Stimulated activated CD8-positive, alpha-beta memory T cell treated with anti-CD3 and anti-CD28 coated beads, Interleukin-7, amount 100 ng/mL, for 48 hours (primary cell): ENCODE results near the gene CFL1.
"Not testable (repeated sequence)": the region's sequence is repeated elsewhere in the genome, so short reads cannot be mapped to it uniquely, and the experiment has no call there.

Experiments used
- DNase-seq, 2 donors: peaks; one replicate each; pipeline ENCODE4 v3.0.0-alpha.2; 2020; ENCODE audit warnings: low read depth in 1 of 2; ENCODE audit errors: extremely low read depth in 1 of 2

Gene CFL1

DNA sequence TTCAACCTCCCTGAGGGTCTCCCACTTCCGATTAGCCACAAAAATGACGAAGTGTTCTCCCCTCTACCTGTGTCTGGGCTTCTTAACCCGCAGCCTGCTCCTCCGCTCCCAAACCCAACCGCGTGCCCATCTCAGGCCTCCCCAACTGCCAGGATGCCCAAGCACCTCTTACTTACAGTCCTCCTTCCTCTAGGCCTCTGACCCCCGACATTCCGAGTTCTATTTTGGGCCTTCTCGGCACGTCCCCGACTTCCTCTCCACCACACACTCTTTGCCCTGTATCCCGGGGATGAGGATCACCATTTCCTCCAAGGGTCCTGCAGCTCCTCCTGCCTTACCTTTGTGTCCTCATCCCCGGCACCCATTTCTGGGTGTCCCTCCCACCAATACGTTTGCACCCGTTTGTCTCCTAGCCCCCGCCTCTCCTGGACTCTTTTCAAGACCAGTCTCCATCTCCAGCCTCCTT is 1.9 kb upstream of the CFL1 start:
- no peak for DNase-seq

DNA sequence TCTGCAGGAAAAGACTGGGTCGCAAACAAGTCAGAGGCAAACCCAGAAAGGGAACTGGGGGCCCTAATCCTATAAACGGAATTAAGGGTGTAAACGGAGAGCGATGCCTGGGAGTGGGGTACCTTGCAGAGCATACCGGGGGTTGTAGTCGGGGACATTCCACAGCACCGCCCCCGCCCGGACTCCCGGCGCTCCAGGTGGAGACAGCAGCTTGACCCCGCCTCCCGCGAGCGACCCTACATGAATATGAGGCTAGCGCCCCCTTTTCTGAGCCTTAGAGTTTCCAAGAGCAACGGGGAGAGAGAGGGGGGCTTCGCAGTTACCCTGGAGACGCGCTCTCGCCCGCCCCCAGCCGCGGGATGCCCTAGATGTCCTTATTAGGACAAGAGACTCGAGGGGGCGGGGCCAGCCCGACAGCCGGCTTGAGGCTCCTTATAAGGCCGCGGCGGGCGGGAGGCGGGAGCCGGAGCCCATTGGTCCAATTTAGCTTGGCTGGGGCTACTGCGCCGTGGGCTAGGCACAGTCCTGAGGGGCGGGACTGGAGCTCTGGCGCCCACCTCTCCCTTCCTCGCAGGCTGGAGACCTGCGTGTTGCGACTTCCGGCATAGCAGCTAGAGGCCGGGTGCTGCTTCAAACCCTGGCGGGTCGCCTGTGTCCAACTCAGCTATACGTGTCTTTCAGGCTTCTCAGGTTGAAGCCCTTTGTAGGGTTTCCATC is 1.3 kb upstream of the CFL1 start:
- peak; percentile 96 to 100 for DNase-seq

DNA sequence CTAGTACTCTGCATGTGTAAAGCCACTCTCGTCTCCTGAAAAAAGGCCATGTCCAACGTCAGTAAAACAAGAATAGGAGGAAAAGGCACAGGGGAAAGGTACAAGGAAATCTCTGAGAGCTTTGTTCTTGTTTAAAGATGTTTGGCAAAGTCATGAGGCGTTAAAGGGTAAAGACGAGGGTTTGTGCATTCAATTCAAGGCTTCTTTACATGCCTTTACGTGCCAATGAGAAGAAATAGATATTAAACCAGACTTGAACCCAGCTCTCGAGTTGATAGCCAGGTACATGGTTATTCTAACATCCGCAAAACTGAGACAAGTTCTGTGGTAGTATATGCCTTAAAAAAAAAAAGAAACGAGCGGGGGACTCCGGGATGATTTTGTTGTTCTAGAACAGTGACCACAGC is 704 bp upstream of the CFL1 start:
- DNase-seq, result no peak

DNA sequence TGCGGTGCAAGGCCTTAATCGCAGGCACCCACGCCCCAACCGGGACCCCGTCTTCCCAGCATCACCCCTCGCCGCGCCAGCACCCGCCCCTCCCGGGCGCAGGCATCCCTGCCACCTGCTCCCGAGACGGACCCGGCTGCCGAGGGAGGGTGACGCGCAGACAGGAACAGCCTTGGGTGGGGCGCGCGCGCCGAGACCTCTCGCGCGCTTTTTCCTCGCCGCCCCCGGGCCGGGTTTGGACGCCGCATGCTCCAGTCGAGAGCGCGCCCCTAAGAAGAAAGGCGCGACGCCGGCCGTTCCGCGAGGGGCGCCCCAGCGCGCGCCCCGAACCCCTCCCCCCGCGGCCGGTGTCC is 504 bp downstream of the CFL1 start:
- DNase-seq, result no peak

DNA sequence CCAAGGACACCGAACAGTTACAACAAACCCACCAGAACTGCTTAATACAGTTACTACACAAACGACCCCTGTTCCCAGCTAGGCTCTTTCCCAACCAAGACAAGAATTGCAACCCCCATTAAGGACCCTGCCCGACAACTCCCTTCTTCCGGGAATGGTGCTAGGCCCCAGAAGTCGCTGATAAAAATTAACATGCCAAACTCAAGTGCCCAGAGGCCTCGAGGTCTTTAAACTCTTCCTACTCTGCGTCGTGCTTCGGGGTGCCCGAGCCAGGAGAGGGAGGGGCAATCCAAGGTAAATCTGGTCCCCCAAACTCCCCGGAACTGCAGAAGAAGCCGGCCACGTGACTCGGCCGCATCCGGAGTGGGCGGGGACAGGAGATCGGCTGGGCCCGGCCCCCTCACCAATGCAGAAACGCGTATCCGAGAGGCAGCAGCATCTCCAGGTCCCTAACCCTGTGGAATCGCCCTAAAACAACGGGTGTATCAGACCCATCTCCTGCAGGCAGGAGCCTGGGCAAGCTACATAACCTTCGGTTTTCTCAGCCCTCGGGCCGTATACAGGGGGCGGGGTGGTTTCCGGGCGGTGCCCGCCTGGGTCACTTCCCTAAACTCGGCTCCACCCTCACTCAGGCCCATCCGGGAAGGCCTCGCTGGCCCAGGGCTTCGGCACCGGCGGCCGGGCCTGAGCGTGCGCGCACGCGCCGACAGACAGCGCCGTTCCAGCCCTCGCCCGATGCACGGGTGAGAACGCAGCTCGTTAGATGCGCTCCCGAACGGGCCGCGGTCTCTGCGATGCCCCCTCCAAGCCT is 1.1 kb downstream of the CFL1 start:
- peak; percentile 74 to 75 for DNase-seq

DNA sequence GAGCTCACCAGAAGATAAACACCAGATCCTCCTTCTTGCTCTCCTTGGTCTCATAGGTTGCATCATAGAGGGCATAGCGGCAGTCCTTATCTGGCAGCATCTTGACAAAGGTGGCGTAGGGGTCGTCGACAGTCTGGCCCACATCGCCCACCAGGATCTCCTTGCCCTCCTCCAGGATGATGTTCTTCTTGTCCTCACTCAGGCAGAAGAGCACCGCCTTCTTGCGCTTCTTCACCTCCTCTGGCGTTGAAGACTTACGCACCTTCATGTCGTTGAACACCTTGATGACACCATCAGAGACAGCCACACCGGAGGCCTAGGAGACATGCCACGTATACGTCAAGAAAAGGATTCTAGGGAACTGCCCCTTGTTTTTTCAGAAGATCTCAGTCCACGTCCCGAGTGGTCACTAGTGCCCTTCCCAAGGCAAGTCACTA is 2.0 kb downstream of the CFL1 start:
- no peak for DNase-seq

DNA sequence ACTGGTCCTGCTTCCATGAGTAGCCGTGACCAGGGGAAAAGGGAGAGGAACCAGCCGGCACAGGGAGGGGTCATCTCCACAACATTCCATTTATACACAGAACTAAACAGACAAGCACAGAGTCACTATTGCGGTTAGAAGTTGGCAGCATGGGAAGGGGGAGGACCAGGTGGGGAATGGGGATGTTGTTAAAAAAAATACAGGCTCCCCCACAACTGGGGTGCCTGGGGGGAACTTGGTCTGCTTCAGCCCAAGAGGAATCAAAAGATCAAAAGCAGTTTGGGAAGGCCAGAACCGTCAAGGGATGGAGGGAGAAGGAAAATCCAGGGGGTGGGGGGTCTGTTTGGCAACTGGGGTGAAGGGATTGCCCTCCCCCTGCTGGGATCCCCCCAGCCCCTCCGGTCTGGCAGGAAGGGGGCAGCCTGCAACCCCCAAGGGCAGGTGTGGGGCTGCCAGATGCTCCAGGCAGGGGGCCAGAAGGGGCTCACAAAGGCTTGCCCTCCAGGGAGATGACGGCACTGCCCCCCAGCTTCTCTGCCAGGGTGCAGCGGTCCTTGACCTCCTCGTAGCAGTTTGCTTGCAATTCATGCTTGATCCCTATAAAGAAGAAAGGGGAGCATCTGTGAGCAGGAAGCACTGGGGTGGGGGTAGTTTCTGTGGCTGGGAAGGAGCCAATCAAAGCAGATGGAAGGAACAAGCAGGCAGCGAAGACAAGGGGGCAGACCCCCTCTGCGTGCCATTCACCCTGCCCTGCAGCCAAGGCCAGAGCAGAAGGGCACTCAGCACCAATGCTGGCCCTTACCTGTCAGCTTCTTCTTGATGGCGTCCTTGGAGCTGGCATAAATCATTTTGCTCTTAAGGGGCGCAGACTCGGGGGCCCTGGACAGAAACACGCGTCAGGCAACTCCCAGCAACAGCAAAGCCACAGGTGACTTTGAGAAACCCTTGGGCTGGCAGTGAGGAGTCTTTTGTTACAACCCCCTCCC is 2.8 kb downstream of the CFL1 start:
- no peak for DNase-seq

DNA sequence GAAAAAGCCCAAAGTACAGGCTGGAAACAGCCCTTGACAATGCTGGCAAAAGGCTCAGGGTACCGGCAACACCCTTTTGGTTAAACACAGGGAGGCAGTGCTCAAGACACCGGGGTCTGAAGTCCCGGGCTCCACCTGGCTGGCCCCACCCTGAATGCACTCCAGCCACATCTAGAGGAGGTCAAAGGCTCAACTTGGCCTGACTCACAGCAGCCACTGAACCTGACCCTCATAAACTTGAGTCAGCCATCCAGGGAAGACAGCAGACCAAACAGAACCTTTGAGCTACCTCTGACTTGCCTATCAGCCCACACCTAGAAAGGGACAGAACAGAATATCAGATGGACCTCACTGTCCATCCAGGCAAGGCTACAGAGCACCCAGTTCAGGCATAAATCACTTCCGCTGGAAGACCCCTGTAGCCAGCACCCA is 3.8 kb downstream of the CFL1 start:
- no peak for DNase-seq

DNA sequence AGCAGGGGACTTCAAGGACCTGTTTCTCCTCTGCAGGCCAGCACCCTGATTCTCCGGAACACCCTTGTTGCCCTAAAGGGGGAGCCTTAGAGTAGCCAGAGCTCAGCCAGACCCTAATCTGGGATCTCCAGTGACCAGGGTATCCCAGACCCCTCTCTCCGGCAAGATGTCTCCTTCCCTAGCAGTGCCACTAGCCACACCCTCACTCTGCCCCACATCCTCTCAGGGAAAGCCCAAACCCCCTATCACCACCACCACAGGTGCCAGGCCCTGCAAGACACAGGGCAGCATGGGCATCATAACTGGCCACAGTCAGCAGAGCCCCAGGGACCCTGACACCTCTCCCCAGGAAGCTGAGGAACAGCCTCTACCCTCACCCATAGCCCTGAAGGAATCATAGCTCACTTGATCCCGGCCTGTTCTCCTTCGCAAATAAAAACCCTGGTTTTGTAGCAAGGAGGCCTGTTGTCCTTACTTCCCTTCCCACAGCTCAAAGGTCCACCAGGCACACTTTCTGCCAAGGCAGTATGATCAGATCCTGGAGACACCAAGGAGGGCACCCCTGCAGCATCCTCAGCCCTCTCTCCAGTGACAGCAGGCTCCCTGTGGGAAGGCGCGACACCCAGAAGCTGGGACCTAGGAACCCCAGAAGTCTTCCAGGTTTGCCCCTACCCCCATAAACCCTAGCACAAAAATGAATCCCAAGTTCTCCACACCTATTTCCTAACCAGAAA is 4.6 kb downstream of the CFL1 start:
- no peak for DNase-seq

DNA sequence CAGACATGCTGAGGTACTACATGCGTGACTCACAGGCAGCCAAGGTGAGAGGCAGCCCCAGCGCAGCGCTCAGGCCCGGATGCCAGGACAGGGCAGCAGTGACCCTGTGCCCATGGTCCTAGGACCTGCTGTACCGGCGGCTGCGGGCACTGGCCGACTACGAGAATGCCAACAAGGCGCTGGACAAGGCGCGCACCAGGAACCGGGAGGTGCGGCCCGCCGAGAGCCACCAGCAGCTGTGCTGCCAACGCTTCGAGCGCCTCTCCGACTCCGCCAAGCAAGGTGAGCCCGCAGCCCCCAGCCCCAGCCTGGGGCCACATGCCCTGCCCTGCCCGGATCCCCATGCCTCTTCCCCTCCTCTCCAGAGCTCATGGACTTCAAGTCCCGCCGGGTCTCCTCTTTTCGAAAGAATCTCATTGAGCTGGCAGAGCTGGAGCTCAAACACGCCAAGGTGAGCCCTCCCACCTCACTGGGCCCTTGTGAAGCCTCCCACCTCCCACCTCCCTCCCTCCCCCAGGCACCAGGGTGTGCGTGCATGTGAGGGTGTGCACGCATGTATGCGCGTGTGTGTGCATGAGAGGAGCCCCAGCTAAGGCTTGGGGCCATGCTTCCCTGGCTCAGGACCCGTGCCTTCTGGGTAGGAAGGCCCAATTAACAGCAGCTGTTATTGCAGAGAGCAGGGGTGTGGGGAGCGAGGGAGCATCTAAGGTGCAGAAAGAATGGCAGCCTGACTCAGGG is 5.3 kb downstream of the CFL1 start:
- DNase-seq, result no peak

DNA sequence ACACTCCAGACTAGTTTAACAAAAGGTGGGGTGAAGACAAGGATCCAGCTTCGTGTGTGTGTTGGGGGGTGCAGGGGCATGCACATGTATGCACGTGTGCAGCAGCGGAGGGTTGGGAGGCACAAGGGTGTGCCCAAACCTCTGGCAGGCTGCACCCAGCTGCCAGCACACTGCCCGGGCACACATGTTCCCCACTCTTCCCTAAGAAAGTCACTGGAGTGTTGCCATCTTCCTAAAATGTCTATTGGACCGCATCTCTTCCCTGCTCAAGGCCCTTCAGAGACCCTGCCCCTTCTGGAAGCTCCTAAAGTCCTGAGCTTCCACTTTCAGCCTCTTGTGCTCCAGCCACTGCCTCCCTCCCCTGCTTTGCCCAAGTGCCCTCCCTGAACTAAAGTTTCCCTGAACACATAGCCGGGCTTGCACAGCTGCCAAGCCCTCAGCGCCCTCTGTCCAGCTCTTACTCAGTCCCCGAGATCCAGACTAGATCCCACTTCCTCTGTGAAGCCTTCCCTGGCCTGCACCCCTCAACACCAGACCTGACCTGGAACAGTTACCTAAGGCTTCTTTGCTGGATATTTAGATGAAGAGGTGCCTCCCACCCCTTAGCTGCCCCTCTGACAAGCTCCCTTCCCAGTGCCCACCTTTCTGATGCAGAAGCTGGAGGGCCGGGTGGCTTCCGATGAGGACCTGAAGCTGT is 6.0 kb downstream of the CFL1 start:
- DNase-seq, result no peak

DNA sequence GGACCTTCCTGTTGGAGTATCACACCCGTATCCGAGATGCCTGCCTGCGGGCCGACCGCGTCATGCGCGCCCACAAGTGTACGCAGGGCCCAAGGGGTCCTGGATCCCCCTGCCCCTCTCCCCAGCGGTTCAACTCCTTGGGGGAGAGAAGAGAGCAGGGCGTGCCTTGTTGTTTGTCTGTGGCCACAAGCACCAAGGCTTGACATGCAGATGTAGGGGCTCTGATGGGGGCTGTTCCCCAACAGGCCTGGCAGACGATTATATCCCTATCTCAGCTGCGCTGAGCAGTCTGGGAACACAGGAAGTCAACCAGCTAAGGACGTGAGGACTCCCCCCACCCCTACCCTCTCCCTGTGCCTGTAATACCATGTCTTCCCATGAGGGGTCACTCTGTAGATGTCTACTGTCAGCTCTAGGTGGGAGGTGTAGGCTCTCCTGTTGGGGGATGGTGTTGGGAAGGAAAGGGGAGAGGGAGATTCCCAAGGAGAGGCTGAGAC is 6.8 kb downstream of the CFL1 start:
- no peak for DNase-seq

DNA sequence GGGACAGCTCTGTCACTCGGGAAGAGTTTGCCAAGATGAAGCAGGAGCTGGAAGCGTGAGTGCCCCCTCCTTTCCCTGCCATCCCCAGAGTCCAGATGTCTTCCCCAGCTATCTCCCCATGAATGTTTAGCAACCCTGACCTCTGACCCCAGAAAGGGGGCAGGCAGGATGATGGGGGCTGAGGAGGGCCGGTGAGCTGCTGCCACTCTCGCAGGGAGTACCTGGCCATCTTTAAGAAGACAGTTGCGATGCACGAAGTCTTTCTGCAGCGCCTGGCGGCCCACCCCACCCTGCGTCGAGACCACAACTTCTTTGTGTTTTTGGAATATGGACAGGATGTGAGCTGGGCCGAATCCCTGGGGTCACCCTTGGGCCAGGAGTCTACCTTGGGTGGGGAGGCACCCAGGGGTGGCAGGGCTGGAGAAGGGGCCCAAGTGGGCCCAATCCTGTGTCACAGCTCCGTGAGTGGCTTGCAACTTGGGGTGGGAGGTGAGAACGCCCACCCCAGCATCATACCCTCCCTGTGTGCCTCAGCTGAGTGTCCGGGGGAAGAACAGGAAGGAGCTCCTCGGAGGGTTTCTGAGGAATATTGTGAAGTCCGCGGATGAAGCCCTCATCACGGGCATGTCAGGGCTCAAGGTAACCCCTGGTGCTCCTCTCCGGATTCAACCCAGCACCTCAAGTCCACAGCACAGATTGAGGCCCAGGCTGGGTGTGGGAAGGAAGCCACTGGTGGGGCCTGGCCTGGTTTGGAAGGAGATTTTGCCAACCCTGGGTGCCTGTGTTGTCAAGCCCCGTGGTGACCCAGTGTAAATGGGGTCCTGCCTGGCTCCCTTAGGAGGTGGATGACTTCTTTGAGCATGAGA is 7.5 kb downstream of the CFL1 start:
- DNase-seq, result no peak

DNA sequence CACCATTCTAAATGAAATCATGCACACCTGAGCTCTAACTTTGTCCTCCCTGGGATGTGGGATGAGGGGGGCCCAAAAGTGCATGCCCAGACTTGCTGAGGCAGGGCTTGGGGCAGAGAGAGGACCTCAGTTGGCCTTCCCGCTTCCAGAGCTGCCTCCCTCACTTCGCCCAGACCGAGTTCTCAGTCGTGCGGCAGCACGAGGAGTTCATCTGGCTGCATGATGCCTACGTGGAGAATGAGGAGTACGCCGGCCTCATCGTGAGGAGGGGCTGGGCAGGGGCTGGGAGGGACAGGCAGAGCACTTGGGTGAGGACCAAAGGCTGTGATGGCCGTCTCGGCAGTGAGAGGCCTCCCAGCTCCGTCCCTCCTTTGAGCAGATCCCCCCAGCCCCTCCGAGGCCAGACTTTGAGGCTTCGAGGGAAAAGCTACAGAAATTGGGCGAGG is 8.2 kb downstream of the CFL1 start:
- no peak for DNase-seq

DNA sequence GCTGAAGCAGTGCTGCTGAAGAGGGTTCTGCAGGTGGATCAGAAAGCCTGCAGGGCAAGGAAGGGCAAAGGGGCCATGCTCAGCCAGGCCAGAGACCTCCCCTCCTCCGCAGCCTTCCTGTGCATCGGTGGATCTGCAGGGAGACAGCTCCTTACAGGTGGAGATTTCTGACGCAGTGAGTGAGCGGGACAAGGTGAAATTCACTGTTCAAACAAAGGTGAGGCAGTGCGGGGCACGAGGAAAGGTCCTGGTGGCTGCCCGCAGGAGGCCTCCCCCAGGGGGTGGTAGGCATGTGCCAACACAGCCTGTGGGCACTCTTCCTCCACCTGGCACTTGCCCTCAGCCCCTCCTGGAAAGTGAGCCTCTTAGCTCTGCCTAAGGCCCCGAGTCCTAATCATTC is 8.6 kb downstream of the CFL1 start:
- DNase-seq, result no peak

DNA sequence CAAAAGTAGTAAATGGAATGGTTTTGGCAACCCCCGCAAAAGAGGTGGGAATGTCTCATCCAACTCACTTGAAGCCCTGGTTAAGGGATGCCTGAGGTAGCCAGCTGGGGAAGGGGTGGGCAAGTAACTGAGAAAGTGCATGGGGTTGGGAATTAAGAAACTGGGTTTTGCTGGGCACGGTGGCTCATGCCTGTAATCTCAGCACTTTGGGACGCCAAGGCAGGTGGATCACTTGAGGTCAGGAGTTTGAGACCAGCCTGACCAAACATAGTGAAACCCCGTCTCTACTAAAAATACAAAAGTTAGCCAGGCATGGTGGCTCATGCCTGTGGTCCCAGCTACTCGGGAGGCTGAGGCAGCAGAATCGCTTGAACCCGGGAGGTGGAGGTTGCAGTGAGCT is 9.3 kb downstream of the CFL1 start:
- not testable (repeated sequence) for DNase-seq

DNA sequence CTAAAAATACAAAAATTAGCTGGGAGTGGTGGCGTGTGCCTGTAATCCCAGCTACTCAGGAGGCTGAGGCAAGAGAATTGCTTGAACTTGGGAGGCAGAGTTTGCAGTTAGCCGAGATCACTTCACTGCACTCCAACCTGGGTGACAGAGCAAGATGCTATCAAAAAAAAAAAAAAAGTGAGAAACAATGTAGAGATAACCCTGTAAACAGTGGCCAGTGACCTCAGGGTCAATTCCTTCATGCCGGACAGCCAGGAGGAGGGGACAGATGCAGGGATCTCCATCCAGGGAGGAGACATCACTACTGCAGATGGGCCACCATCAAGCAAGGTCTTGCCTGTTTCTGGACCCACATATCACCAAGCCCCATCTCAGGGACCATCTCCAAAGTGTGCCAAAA is 10.2 kb downstream of the CFL1 start:
- no peak for DNase-seq
